OCI-LY1 (cell line): ENCODE measurements around the gene FAM114A1.

ENCODE experiments used
- H2AFZ ChIP-seq: fragments of 200-600 bp; sonication (generic), shearing (Covaris generic); 2 replicates; pipeline ENCODE4 v1.6.0; 2014; ENCODE audit warnings: antibody characterized with exemption, mild to moderate bottlenecking, low read length
- H3F3A ChIP-seq: fragments of 200-600 bp; sonication (generic), shearing (Covaris generic); 2 replicates; pipeline ENCODE4 v1.6.0; 2014; ENCODE audit warnings: mild to moderate bottlenecking, antibody characterized with exemption, low read length, moderate library complexity; ENCODE audit not compliant: insufficient read depth
- H3K27ac ChIP-seq: fragments of 200-600 bp; sonication (generic); 2 replicates; pipeline ENCODE4 v1.5.1; 2014; ENCODE audit warnings: low read length, mixed run types, mild to moderate bottlenecking, low read depth; ENCODE audit not compliant: poor library complexity, severe bottlenecking
- H3K27me3 ChIP-seq: fragments of 200-600 bp; sonication (generic); 2 replicates; pipeline ENCODE4 v1.6.0; 2014; ENCODE audit warnings: antibody characterized with exemption, mild to moderate bottlenecking, low read length, moderate library complexity; ENCODE audit not compliant: insufficient read depth
- H3K36me3 ChIP-seq: fragments of 200-600 bp; sonication (generic); 2 replicates; pipeline ENCODE4 v1.6.1; 2014; ENCODE audit warnings: mild to moderate bottlenecking, antibody characterized with exemption, low read length, moderate library complexity, mixed read lengths; ENCODE audit not compliant: insufficient read depth
- H3K4me1 ChIP-seq: fragments of 200-600 bp; sonication (generic); 2 replicates; pipeline ENCODE4 v1.5.1; 2014; ENCODE audit warnings: mild to moderate bottlenecking, low read length, moderate library complexity; ENCODE audit not compliant: insufficient read depth, severe bottlenecking
- H3K4me2 ChIP-seq: fragments of 200-600 bp; sonication (generic), shearing (Covaris generic); 2 replicates; pipeline ENCODE4 v1.6.1; 2014; ENCODE audit warnings: low read length
- H3K4me3 ChIP-seq: fragments of 200-600 bp; sonication (generic); 2 replicates; pipeline ENCODE4 v1.5.1; 2014; ENCODE audit warnings: low read length, low read depth, mild to moderate bottlenecking, mixed read lengths; ENCODE audit not compliant: poor library complexity, severe bottlenecking
- H3K79me2 ChIP-seq: fragments of 200-600 bp; shearing (Covaris generic); 2 replicates; pipeline ENCODE4 v1.6.1; 2016; ENCODE audit warnings: mixed run types, low read length, mixed read lengths; ENCODE audit not compliant: insufficient read depth
- H3K9ac ChIP-seq: fragments of 200-600 bp; sonication (generic), shearing (Covaris generic); 2 replicates; pipeline ENCODE4 v1.6.1; 2014; ENCODE audit warnings: mild to moderate bottlenecking, low read length, mixed read lengths
- H3K9me2 ChIP-seq: fragments of 200-600 bp; sonication (generic), shearing (Covaris generic); 2 replicates; pipeline ENCODE4 v1.6.1; 2014; ENCODE audit warnings: low read depth, mild to moderate bottlenecking, low read length, mixed read lengths
- H3K9me3 ChIP-seq: fragments of 200-600 bp; shearing (Covaris generic); 2 replicates; pipeline ENCODE4 v1.6.1; 2014; ENCODE audit warnings: low read length, mixed read lengths
- H4K20me1 ChIP-seq: fragments of 200-600 bp; sonication (generic), shearing (Covaris generic); 2 replicates; pipeline ENCODE4 v1.6.0; 2016; ENCODE audit warnings: mild to moderate bottlenecking, low read length; ENCODE audit not compliant: insufficient read depth
- EZH2 ChIP-seq: fragments of 200-600 bp; sonication (generic), shearing (Covaris generic); IDR thresholded peaks from 2 replicates; pipeline ENCODE4 v1.8.0; 2017; ENCODE audit warnings: borderline replicate concordance, mixed run types, mild to moderate bottlenecking, antibody characterized with exemption, low read length, moderate library complexity, mixed read lengths
- TF ChIP-seq, protein P1 (sequence below): fragments of 200-600 bp; sonication (generic), shearing (Covaris generic); IDR thresholded peaks from 2 replicates; pipeline ENCODE4 v1.5.1; 2017; ENCODE audit warnings: mild to moderate bottlenecking, antibody characterized with exemption, low read length, moderate library complexity, mixed read lengths

The FAM114A1 gene

DNA sequence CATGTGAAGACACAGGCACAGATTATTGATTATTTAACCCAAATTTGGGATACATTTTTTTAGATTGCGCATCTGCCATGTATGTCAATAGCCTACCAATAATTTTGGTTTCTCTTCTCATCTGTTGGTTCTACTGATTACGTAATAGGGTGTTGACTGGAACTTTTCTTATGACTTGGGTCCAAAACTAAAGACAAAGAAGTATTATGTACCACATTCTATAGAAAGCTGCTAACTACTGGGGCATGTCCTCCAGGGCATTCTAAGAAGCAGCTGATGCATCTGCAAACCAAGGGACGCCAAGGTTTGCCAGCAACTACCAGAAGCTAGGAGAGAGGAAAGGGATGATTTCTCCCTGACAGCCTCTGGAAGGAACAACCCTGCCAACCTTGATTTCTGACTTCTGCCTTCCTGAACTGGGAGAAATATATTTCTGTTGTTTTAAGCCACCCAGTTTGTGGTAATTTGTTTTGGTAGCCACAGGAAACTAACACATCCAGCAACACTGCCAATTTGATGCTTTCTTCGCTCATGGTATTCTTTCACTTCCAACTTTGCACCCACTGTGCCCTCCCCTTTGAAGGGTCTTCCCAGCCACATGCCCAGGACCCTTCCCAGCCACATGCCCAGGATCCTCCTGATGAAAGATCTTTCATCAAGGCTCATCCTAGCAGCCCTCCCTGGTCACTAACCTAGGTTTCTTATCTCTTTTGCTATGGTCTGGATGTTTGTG, 47.1 kb upstream of the FAM114A1 start:
- Histone ChIP-seq H2AFZ (no peak overlapping the region), H3K36me3 (peaks cover 18% of the 10 kb centered on the region; the same call in 1 of the 2 replicates), H3K9ac (no peak overlapping the region), H3K4me3 (no peak overlapping the region), H3K27me3 (no peaks in the 10 kb centered on the region), H3K4me2 (no peak overlapping the region), H3K9me2 (no peaks in the 10 kb centered on the region), H3K79me2 (no peaks in the 10 kb centered on the region), H3K4me1 (peaks cover 44% of the 10 kb centered on the region), H3K9me3 (peaks cover 18% of the 10 kb centered on the region), H4K20me1 (no peaks in the 10 kb centered on the region), H3F3A (no peaks in the 10 kb centered on the region), H3K27ac (no peak overlapping the region)
- no peak for TF ChIP-seq EZH2
- TF ChIP-seq, protein P1, sequence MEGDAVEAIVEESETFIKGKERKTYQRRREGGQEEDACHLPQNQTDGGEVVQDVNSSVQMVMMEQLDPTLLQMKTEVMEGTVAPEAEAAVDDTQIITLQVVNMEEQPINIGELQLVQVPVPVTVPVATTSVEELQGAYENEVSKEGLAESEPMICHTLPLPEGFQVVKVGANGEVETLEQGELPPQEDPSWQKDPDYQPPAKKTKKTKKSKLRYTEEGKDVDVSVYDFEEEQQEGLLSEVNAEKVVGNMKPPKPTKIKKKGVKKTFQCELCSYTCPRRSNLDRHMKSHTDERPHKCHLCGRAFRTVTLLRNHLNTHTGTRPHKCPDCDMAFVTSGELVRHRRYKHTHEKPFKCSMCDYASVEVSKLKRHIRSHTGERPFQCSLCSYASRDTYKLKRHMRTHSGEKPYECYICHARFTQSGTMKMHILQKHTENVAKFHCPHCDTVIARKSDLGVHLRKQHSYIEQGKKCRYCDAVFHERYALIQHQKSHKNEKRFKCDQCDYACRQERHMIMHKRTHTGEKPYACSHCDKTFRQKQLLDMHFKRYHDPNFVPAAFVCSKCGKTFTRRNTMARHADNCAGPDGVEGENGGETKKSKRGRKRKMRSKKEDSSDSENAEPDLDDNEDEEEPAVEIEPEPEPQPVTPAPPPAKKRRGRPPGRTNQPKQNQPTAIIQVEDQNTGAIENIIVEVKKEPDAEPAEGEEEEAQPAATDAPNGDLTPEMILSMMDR, result no peak

DNA sequence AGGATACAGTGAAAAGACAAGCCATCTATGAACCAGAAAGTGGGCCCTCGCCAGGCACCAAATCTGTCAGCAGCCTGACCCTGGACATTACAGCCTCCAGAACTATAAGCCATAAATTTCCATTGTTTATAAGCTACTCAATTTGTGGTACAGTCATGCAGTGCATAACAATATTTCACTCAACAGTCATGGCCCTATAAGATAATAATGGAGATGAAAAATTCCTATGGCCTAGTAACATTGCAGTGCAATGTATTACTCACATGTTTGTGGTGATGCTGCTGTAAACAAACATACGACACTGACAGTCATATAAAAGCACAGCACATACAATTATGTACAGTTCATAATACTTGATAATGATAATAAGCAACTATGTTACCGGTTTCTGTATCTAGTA, 45.9 kb upstream of the FAM114A1 start:
- H3F3A ChIP-seq, result no peaks in the 10 kb centered on the region
- H3K36me3 ChIP-seq, result peaks cover 26% of the 10 kb centered on the region
- H3K4me1 ChIP-seq, result peaks cover 32% of the 10 kb centered on the region
- H3K4me3 ChIP-seq, result no peak overlapping the region
- no peak overlapping the region for H2AFZ ChIP-seq
- H3K79me2 ChIP-seq, result no peaks in the 10 kb centered on the region
- H3K9ac ChIP-seq, result no peak overlapping the region
- no peak overlapping the region for H3K27ac ChIP-seq
- no peaks in the 10 kb centered on the region for H4K20me1 ChIP-seq
- H3K9me2 ChIP-seq, result no peaks in the 10 kb centered on the region
- no peak overlapping the region for H3K4me2 ChIP-seq
- H3K27me3 ChIP-seq, result no peaks in the 10 kb centered on the region
- H3K9me3 ChIP-seq, result peaks cover 16% of the 10 kb centered on the region
- TF ChIP-seq, protein P1, result no peak
- TF ChIP-seq EZH2, result no peak

DNA sequence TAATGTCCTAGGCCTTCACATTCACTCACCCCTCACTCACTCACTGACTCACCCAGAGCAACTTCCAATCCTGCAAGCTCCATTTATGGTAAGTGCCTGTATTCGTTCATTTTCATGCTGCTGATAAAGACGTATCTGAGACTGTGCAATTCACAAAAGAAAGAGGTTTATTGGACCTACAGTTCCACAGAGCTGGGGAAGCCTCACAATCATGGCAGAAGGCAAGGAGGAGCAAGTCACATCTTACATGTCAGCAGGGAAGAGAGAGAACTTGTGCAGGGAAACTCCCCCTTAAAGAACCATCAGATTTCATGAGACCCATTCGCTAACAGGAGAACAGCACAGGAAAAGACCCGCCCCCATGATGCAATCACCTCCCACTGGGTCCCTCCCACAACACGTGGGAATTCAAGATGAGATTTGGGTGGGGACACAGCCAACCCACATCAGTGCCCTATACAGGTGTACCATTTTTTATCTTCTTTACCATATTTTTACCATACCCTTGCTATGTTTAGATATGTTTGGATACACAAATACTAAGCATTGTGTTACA, 44.8 kb upstream of the FAM114A1 start:
- TF ChIP-seq, protein P1, result no peak
- TF ChIP-seq EZH2, result no peak
- no peaks in the 10 kb centered on the region for H3K27me3 ChIP-seq

More for the DNA sequence above, 44.8 kb upstream of the FAM114A1 start:
- Histone ChIP-seq H3K79me2 (no peaks in the 10 kb centered on the region), H3K4me1 (peaks cover 26% of the 10 kb centered on the region), H2AFZ (no peak overlapping the region), H3K9ac (no peak overlapping the region), H3K27ac (no peak overlapping the region), H3K4me3 (no peak overlapping the region), H4K20me1 (no peaks in the 10 kb centered on the region), H3K4me2 (no peak overlapping the region), H3K9me2 (no peaks in the 10 kb centered on the region), H3F3A (no peaks in the 10 kb centered on the region), H3K36me3 (peaks cover 35% of the 10 kb centered on the region), H3K9me3 (peaks cover 16% of the 10 kb centered on the region)
